NCI-H226 (cell line): ENCODE results near the gene DPEP1.
"Not testable (repeated sequence)": the region's sequence is repeated elsewhere in the genome, so short reads cannot be mapped to it uniquely, and the experiment has no call there.

ENCODE experiments used
- DNase-seq: peaks from one replicate; pipeline ENCODE4 v3.0.0-alpha.2; 2015

DPEP1 gene

DNA sequence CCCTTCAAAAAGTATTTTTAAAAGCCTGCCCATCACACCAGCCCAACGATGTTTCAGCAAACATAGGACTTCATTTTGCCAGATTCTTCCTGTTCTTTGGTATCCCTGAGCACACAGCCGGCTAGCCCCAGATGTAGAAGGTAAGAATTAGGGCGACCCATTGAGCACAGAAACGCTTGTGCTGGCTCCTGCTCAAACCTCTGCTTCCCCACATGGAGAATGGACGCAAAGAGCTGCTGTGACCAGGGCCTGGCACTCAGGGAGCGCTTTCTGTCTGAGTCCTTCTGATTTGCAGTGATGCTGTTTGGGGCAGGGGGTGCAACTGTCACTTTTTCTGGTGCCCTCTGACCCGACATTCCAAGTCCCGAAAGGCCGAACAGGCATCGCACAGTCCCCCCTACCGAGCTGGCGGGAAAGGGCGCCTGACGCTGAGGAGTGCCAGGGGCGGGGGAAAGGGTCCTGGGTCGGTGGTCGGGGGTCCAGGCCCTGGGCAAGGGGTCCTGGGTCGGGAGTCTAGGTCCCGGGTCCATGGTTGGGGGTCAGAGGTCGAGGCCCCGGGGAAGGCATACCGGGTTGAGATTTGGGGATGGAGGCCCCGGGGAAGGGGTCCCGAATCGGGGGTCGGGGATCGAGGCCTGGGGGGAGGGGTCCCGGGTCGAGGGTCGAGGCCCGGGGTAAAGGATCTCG lies 43.1 kb downstream of the DPEP1 start:
- DNase-seq: no peak

DNA sequence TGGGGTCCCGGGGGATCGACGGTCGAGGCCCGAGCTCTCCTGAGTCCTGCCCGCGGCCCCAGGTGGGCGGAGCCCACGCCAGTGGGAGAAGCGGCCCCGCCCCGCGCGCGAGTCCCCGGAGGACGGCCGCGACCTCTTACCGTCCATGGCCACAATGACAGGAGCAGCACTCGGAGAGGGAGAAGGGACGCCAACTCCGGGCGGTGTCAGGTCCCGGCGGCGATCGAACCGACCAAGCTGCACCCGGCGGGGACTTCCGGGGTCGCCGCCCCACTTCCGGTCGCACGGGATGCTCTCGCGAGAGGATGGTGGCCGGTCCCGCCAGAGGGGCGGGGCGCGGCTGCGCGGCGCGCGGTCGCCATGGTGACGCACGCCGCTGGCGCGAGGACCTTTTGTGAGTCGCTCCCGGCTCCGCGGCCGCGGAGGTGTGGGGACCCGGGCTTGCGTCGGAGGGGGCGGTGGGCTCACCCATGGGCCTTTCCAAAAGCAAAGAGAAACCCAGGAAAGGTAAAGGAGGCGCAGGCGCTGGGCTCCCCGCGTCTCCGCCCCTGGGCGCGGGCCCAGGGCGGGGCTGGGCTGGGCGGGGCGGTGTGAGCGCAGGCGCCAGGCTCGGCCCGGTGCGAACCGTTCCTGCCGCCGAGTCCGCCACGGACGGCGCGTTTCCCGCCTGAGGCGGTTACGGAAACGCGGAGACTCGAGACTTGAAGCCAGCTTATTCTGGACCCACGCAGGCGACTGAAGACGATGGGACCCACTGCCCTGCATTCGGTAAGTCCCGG lies 44.2 kb downstream of the DPEP1 start, which contains the start of the genes CHMP1A and SPATA33:
Gene CHMP1A (minus strand): TSS at position 267 of the 779 bp plus-strand sequence. CDS start 120 bp downstream, at position 147.
Gene SPATA33 (plus strand): TSS at position 395 of the 779 bp plus-strand sequence. CDS start 76 bp downstream, at position 471.
- DNase-seq: peak; percentile 71

DNA sequence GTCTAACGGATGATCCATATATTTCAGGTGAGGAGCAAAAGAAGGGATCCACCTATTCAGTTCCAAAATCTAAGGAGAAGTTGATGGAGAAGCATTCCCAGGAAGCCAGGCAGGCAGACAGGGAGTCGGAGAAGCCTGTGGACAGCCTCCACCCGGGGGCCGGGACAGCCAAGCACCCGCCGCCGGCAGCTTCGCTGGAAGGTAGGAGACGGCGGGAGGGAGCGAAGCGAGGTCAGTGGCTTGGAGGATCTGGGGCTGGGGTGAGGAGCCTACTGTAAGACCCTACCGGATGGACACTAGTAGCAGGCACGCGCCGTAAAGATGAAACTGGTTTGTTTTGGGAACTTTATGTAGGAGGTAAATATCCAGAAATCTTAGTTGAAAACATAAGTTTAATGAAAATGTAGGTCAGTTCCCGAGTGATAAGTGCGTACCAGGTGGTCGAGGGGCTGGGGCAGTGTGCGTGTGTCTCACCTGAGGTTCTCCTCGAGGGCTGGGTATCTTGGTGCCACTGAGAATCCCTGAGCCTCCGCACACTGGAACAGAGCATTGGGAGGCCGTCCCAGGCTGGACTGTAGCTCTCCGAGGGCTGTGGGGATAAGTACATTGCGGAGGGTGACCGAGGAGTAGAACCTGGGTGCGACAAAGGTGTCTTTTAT lies 44.9 kb downstream of the DPEP1 start:
- DNase-seq: no peak

DNA sequence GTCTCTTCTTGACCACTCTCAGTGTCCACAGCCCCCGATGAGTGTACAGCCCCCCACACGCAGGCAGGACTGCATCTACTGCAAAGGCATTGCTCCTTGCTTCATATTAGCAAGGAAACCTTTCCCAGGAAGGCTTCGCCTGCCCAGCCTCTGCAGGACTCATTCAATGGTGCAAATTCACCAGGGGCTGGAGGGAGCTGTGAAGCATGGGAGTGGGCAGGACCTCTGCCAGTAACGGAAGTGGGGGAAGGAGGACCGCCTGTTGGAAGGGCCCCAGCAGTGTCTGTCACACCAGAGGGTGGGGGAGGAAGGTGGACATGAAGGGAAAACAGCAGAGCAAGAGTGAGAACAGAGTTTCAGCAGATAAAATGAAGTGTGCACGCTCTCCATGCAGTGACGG lies 46.7 kb downstream of the DPEP1 start:
- no peak for DNase-seq

DNA sequence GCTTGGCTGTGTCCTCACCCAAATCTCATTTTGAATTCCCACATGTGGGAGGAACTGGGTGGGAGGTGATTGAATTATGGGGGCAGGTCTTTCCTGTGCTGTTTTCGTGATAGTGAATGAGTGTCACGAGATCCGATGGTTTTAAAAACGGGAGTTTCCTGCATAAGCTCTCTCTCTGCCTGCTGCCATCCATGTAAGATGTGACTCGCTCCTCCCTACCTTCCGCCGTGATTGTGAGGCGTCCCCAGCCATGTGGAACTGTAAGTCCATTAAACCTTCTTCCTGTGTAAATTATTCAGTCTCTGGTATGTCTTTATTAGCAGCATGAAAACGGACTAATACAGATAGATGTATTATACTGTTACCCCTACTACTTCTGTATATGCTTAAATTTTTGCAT lies 47.8 kb downstream of the DPEP1 start:
- DNase-seq: no peak

DNA sequence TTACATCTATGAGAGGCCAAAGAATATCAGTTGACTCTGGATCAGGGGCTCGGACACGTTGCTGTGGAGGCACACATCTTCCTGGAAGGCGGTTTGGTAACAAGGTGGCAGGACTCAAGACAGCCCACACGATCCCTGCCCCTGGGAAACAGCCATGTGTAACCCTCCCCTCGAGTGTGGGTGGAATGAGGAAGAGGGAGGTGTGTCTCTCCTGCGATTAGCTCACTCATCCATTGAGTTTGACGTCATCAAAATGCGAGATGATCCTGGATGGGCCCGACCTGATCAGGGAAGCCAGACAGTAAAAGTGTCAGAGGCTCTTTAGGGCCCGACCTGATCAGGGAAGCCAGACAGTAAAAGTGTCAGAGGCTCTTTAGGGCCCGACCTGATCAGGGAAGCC lies 50.8 kb downstream of the DPEP1 start:
- not testable (repeated sequence) for DNase-seq

DNA sequence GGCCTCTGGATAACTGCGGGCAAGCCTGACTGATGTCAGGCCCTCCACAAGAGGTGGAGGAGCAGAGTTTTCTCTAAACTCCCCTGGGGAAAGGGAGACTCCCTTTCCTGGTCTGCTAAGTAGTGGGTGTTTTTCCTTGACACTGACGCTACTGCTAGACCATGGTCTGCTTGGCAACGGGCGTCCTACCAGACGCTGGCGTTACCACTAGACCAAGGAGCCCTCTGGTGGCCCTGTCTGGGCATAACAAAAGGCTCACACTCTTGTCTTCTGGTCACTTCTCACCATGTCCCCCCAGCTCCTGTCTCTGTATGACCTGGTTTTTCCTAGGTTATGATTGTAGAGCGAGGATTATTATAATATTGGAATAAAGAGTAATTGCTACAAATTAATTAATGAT lies 53.6 kb downstream of the DPEP1 start:
- not testable (repeated sequence) for DNase-seq

DNA sequence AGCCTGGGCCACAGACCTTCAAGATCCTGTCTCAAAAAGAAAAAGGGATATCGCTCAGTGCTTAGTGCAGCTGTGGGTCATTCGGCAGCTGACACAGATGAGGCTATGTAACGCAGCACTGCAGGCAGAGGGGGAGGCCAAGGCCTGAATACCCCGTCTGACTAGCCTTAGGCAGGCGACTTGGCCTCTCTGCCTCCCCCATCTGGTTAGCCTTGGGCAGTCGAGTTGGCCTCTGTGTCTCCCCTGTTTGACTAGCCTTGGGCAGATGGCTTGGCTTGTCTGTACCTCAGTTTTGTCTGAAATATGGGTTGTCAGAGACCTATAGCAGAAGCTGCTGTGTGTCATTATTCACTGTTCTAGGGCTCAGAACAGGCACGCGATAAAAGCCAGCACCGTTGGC lies 54.2 kb downstream of the DPEP1 start:
- DNase-seq: no peak

DNA sequence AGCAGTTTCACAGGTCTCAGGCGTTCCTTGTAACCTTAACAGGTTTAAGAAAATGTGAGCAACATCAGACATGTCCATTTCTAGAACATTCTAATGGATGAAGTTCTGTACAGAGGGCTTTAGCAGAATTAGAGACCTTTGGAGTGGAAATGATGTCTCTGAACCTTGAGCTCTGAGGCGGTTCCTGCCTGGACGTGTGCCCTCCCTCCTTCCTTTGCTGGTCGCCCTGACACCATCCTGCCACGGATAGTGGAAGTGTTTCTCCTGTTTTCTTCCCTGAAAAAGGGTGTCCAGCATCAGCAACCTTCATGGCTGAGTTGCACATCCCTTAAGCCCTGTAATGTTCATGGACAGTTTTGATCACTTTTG lies 55.3 kb downstream of the DPEP1 start:
- DNase-seq: no peak

DNA sequence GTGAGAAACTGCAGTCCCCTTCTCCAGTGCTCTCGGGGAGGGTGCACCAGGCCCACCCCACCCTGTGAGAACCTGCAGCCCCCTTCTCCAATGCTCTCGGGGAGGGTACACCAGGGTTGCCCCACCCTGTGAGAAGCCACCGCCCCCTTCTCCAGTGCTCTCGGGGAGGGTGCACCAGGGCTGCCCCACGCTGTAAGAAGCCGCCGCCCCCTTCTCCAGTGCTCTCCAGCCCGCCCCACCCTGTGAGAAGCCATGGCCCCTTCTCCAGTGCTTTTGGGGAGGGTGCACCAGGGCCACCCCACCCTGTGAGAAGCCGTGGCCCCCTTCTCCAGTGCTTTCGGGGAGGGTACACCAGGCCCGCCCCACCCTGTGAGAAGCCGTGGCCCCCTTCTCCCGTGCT lies 56.3 kb downstream of the DPEP1 start:
- no peak for DNase-seq

DNA sequence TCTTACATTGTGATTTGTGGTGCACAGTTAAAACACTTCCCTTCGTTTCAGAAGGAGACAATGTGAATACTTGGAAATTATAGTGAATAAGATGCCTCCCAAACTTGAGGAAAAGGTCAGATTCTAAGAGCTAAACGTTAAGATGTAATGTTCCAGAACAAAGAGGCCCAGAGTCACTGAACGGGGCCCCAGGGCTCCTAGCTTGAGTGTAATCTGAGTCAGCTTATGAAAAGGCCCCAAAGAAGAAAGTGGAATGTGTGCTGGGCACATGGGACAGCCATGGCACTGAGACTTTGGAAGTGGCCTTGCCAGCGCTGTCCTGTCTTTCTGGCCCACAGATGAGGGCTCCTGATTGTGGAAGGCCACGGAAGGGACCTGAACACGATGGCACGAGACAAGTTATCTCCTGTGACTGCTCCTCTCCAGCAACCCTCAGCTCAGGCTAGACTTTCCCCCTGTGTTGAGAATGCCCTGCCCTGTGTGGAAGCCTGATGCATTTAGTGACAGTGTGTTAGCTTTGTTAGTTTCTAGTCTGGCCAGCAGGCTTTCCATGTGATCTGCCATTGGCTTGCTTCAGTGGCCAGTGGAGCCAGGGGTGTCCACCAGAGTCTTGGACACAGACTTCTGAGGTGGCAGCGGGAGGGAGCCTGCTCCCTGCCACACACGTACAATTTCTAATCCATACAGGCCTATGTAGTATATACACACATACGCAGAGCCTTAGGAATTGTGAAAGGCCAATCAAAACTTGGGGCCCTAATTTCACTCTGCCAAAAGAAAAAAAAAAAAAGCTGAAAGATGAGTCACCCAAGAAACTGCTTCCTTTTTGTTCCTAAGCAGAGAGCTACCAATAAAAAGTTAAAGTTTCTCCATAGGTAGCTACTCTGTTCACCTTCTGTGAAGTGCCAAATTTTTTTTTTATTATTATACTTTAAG lies 57.3 kb downstream of the DPEP1 start:
- DNase-seq: no peak

DNA sequence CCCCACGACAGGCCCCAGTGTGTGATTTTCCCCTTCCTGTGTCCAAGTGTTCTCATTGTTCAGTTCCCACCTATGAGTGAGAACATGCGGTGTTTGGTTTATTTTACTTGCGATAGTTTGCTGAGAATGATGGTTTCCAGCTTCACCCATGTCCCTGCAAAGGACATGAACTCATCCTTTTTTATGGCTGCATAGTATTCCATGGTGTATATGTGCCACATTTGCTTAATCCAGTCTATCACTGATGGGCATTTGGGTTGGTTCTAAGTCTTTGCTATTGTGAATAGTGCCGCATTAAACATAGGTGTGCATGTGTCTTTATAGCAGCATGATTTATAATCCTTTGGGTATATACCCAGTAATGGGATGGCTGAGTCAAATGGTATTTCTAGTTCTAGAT lies 58.1 kb downstream of the DPEP1 start:
- not testable (repeated sequence) for DNase-seq

DNA sequence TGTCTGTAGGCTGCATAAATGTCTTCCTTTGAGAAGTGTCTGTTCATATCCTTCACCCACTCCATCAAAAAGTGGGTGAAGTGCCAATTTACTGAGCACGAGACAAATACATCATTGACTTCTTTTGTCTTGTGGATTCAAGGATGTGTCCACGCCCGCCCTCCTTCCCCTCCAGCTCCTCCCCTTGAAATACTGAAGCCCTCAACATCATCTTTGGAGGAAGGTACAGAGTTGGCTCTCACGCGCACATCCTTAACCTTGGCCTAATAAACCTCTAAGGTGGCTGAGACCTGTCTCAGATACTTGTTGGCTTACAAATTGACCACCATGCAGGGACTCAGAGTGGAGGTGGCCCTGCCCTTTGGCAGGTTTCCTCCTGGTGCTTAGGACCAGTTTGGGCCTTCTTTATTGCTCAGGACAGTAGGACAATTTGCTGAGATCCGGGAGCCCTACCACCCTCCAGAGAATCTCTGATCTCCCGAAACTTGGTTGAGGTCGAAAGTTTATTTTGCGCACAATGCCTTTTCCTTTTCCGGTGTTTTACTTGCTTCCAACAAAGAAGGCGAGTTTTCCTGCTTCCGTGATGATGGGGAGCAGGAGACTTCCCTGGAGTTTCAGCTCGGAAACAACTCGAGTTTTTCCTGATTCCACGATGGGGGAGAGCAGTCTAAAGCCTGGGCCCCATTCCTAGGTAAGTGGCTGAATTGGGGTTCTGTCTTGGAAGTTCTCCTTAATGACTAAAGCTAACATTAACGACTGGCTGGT lies 58.9 kb downstream of the DPEP1 start:
- DNase-seq: no peak

DNA sequence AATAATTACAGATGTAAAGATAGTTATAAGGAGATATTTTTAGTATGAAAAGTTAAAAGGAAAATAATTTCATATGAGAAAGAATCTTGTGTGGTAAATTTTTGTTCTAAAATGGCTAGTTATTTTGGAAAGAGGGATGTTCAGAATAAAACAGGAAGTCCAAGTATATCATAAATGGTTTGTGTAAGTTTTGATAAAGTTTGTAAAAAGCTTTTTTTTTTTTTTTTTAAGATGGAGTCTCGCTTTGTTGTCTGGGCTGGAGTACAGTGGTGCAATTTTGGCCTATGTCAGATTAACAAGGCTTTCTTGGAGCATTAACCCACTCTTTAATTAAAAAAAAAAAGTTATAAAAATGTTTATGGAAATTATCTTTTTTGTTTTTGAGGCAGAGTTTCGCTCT lies 64.8 kb downstream of the DPEP1 start:
- no peak for DNase-seq

DNA sequence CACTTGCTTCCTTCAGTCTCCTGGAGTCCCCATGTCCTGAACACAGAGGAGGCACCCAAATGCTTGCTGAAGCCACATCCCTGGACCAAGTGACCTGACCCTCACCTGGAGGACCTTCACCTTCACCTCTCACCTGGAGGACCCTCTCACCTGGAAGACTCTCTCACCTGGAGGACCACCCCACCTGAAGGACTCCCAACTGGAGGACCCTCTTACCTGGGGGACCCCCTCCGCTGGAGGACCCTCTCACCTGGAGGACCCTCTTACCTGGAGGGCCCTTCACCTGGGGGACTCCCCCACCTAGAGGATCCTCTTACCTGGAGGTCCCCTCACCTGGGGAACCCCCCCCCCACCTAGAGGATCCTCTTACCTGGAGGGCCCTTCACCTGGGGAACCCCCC lies 72.5 kb downstream of the DPEP1 start:
- DNase-seq: no peak

DNA sequence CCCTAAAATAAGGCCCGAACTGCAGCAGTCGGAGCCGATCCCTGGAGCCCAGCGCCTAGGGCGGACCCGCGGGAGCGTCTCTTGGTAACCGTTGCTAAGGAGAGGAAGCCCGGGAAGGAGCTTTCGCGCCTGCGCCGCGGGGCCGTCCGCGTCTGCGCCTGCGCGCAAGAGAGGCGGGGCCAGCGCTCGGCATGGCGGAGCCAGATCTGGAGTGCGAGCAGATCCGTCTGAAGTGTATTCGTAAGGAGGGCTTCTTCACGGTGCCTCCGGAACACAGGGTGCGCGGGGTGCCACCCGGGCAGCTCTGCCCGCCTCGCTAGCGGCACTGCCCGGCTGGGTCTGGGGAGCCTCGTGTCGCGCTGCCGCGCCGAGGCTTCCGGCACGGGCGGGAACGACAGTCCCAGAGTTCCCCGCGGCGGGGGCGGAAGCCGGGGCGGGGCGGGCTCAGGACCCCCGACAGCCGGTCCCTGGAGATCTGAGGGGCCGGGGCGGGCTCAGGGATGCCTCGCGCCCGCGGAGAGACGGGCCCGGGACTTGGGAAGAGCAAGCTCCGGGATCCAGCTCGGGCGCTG lies 73.2 kb downstream of the DPEP1 start, which contains the start of gene CDK10:
Gene CDK10 (plus strand): TSS at position 170 of the 572 bp plus-strand sequence. CDS start 22 bp downstream, at position 192.
- DNase-seq: peak; percentile 71

DNA sequence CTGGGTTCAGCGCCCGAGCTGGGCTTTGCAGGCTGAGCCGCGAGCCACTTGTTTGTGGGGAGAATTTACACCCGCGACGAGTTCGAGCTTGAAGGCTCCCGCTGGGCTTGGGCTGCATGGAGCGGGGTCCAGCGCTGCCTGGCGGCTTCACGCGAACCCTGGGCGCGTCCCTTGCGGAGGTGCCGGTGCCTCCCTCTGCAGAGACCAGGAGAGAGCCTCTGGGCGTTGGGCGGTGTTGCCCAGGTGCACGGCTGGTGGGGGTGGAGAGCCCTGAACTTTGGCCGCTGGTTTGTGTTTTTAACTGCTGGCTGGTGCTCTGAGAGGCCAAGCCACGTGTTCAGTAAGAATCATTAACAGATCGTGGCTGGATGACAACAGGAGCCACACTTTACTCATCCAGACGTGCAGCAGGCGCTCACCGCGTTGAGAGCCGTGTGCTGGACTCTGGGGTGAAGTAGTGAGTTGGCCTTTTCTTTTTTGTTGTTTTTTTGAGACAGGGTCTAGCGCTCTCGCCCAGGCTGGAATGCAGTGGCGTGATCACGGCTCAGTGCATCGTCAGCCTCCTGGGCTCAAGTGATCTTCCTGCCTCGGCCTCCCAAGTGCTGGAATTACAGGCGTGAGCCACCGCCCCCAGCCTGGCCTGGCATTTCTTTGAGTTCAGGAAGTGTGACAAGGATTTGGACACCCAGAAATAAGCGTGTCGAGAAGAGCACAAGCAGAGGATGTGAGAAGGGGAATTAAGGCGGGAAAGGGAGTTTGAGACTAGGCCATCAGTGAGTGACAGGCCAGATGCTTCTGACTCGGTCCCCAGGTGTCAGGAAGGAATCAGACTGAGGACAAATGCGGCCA lies 73.9 kb downstream of the DPEP1 start:
- DNase-seq: no peak
